Anterior cingulate cortex (tissue), 58 donors: ENCODE measurements around the gene TBCEL.

Source experiments
- DNase-seq, 58 donors: peaks; one replicate each; lab custom pipeline; 2025; lab: John Stamatoyannopoulos, UW

The TBCEL gene

GRCh38 chr11:121057922-121058321 lies 34.0 kb downstream of the TBCEL start:
- no peak for DNase-seq

GRCh38 chr11:121058941-121059340 lies 35.0 kb downstream of the TBCEL start:
- no peak for DNase-seq

- no peak for DNase-seq
These were observed 35.7 kb downstream of the TBCEL start for GRCh38 chr11:121059605-121060004.

- no peak for DNase-seq
These were observed 39.8 kb downstream of the TBCEL start for GRCh38 chr11:121063728-121064127.

GRCh38 chr11:121066623-121067022 lies 42.7 kb downstream of the TBCEL start:
- no peak for DNase-seq

- DNase-seq, result no peak
These were observed 43.1 kb downstream of the TBCEL start for GRCh38 chr11:121067026-121067425.

- DNase-seq, result no peak
These were observed 43.6 kb downstream of the TBCEL start for GRCh38 chr11:121067453-121067852.

GRCh38 chr11:121067962-121068647 lies 44.2 kb downstream of the TBCEL start:
- DNase-seq, result no peak

- DNase-seq, result no peak
These were observed 44.9 kb downstream of the TBCEL start for GRCh38 chr11:121068787-121069186.

- DNase-seq, result no peak
These were observed 47.3 kb downstream of the TBCEL start for GRCh38 chr11:121070951-121071845.

GRCh38 chr11:121071846-121072450 lies 48.0 kb downstream of the TBCEL start:
- DNase-seq, result peak in 17 of 58 donors; percentile 5 to 52 (median 19)

- no peak for DNase-seq
These were observed 57.4 kb downstream of the TBCEL start for GRCh38 chr11:121081321-121081720.

- DNase-seq, result no peak
These were observed 58.3 kb downstream of the TBCEL start for GRCh38 chr11:121082219-121082618.

- DNase-seq, result no peak
These were observed 58.8 kb downstream of the TBCEL start for GRCh38 chr11:121082670-121083069.

GRCh38 chr11:121086866-121087265 lies 63.0 kb downstream of the TBCEL start:
- DNase-seq, result no peak

GRCh38 chr11:121089566-121089965 lies 65.7 kb downstream of the TBCEL start:
- DNase-seq, result no peak

- DNase-seq, result no peak
These were observed 66.3 kb downstream of the TBCEL start for GRCh38 chr11:121090145-121090721.

- DNase-seq, result peak in 3 of 58 donors; percentile 5 to 26 (median 13)
These were observed 67.7 kb downstream of the TBCEL start for GRCh38 chr11:121091492-121092152.

- no peak for DNase-seq
These were observed 71.7 kb downstream of the TBCEL start for GRCh38 chr11:121095561-121095960.

GRCh38 chr11:121099364-121099763 lies 75.5 kb downstream of the TBCEL start:
- no peak for DNase-seq
